H1 (cell line): ENCODE measurements around the gene FGGY. TPM values are rescaled to one million over a fixed set of nuclear protein-coding genes. Genes with fewer than 3 reads are reported as not detected.
"Not testable (repeated sequence)": the region's sequence is repeated elsewhere in the genome, so short reads cannot be mapped to it uniquely, and the experiment has no call there.

Experiments used
- CTCF ChIA-PET: fragments of 300-600 bp; sonication (Branson Sonifier 250); formaldehyde crosslinking; loops from one replicate; lab custom pipeline; 2021; ENCODE audit not compliant: partially characterized antibody; lab: Charles Lee
- POLR2A ChIA-PET: fragments of 300-600 bp; sonication (Branson Sonifier 250); formaldehyde crosslinking; loops from one replicate; lab custom pipeline; 2021; ENCODE audit warnings: inconsistent platforms; ENCODE audit not compliant: partially characterized antibody; lab: Charles Lee
- DNase-seq, 2 experiments: peaks; one replicate each; pipeline versions ENCODE4 v3.0.0 to v3.0.0-alpha.2; 2010 to 2022; ENCODE audit warnings: low spot score in 2 of 2, low read depth in 1 of 2, mixed read lengths in 1 of 2
- FAIRE-seq: peaks from 2 replicates; lab custom pipeline; 2011; peaks lifted over from hg19 to GRCh38; lab: Jason Lieb, UNC
- H2AFZ ChIP-seq: 2 replicates; pipeline ENCODE4 v1.8.1; 2012; ENCODE audit warnings: low read length, inconsistent platforms
- H2AK5ac ChIP-seq: 2 replicates; pipeline ENCODE4 v1.6.1; 2013; ENCODE audit warnings: low read depth, low read length
- H2BK120ac ChIP-seq: replicated peaks from 2 replicates; pipeline ENCODE3; 2013; ENCODE audit warnings: low read depth, low read length, inconsistent platforms
- H2BK12ac ChIP-seq: 2 replicates; pipeline ENCODE4 v1.6.1; 2013; ENCODE audit warnings: low read depth, low read length
- H2BK15ac ChIP-seq: 2 replicates; pipeline ENCODE4 v1.6.1; 2013; ENCODE audit warnings: low read length
- H2BK20ac ChIP-seq: 2 replicates; pipeline ENCODE4 v1.6.1; 2013; ENCODE audit warnings: low read length
- H2BK5ac ChIP-seq: 2 replicates; pipeline ENCODE4 v1.6.1; 2013; ENCODE audit warnings: low read depth, low read length
- H3K14ac ChIP-seq: 2 replicates; pipeline ENCODE4 v1.6.1; 2013; ENCODE audit warnings: inconsistent platforms; ENCODE audit not compliant: insufficient read length
- H3K18ac ChIP-seq: 2 replicates; pipeline ENCODE4 v1.6.1; 2013; ENCODE audit warnings: low read length; ENCODE audit errors: extremely low read depth
- H3K23ac ChIP-seq: 2 replicates; pipeline ENCODE4 v1.6.1; 2013; ENCODE audit warnings: inconsistent platforms; ENCODE audit not compliant: insufficient read length
- H3K23me2 ChIP-seq: 2 replicates; pipeline ENCODE4 v1.6.1; 2013; ENCODE audit warnings: low read depth, low read length
- H3K27ac ChIP-seq: 2 replicates; pipeline ENCODE4 v1.6.1; 2011; ENCODE audit warnings: low read depth, low read length, inconsistent platforms
- H3K27me3 ChIP-seq, 4 experiments: replicated peaks in 1 of 4; 1 replicate in 1 of 4; 2 replicates in 3 of 4; pipeline versions ENCODE4 v1.6.1 to v1.8.1; 2011 to 2013; ENCODE audit warnings: low read length in 3 of 4, mild to moderate bottlenecking in 3 of 4, inconsistent platforms in 2 of 4, mixed read lengths in 2 of 4, moderate library complexity in 1 of 4; ENCODE audit not compliant: control insufficient read depth in 3 of 4, insufficient read depth in 3 of 4; ENCODE audit errors: extremely low read depth in 1 of 4
- H3K36me3 ChIP-seq, 4 experiments: 2 replicates each; pipeline versions ENCODE4 v1.6.1 to v1.8.1; 2011 to 2013; ENCODE audit warnings: mild to moderate bottlenecking in 4 of 4, low read length in 3 of 4, moderate library complexity in 2 of 4, control low read depth in 1 of 4, inconsistent platforms in 1 of 4; ENCODE audit not compliant: insufficient read depth in 4 of 4, control insufficient read depth in 2 of 4
- H3K4ac ChIP-seq: replicated peaks from 2 replicates; pipeline ENCODE3; 2013; ENCODE audit warnings: low read length, low read depth, mixed read lengths, inconsistent platforms; ENCODE audit not compliant: insufficient read length
- H3K4me1 ChIP-seq, 4 experiments: replicated peaks in 1 of 4; 1 replicate in 1 of 4; 2 replicates in 3 of 4; pipeline versions ENCODE4 v1.6.1 to v1.8.1; 2011 to 2013; ENCODE audit warnings: low read length in 3 of 4, inconsistent platforms in 2 of 4, mixed read lengths in 1 of 4; ENCODE audit not compliant: insufficient read depth in 4 of 4, control insufficient read depth in 3 of 4
- H3K4me2 ChIP-seq, 2 experiments: 2 replicates each; pipeline versions ENCODE4 v1.6.1 to v1.8.1; 2011 to 2013; ENCODE audit warnings: low read depth in 2 of 2, low read length in 2 of 2, control low read depth in 1 of 2, inconsistent platforms in 1 of 2, mild to moderate bottlenecking in 1 of 2; ENCODE audit not compliant: insufficient read depth in 1 of 2
- H3K4me3 ChIP-seq, 4 experiments: fragments of 200-600, 300-600 bp in 1 of 4; sonication (generic), shearing (Covaris generic), sonication (Bioruptor Twin) in 1 of 4; 2 replicates each; pipeline versions ENCODE4 v1.5.1 to v1.8.1; 2011 to 2016; ENCODE audit warnings: low read length in 4 of 4, low read depth in 3 of 4, control low read depth in 2 of 4, inconsistent platforms in 2 of 4, mild to moderate bottlenecking in 2 of 4, mixed read lengths in 1 of 4, moderate library complexity in 1 of 4; ENCODE audit not compliant: insufficient read depth in 2 of 4; ENCODE audit errors: extremely low read depth in 1 of 4
- H3K56ac ChIP-seq: replicated peaks from 2 replicates; pipeline ENCODE3; 2013; ENCODE audit warnings: low read depth, mild to moderate bottlenecking, mixed read lengths, low read length, inconsistent platforms; ENCODE audit not compliant: insufficient read length
- H3K79me1 ChIP-seq: 2 replicates; pipeline ENCODE4 v1.6.1; 2013; ENCODE audit warnings: low read depth, low read length, control low read depth
- H3K79me2 ChIP-seq, 2 experiments: 2 replicates each; pipeline versions ENCODE4 v1.6.1 to v1.8.1; 2012 to 2013; ENCODE audit warnings: low read length in 2 of 2, mild to moderate bottlenecking in 2 of 2, inconsistent platforms in 1 of 2; ENCODE audit not compliant: insufficient read depth in 2 of 2, control insufficient read depth in 1 of 2
- H3K9ac ChIP-seq, 4 experiments: replicated peaks in 1 of 4; 1 replicate in 1 of 4; 2 replicates in 3 of 4; pipeline versions ENCODE4 v1.6.1 to v1.8.1; 2011 to 2013; ENCODE audit warnings: low read depth in 3 of 4, low read length in 3 of 4, control low read depth in 2 of 4, mild to moderate bottlenecking in 2 of 4, moderate library complexity in 2 of 4, inconsistent platforms in 1 of 4; ENCODE audit errors: extremely low read depth in 1 of 4
- H3K9me3 ChIP-seq, 2 experiments: 2 replicates each; pipeline versions ENCODE4 v1.6.1 to v1.8.1; 2012 to 2013; ENCODE audit warnings: mild to moderate bottlenecking in 2 of 2, moderate library complexity in 2 of 2, control low read depth in 1 of 2, inconsistent platforms in 1 of 2, low read depth in 1 of 2, low read length in 1 of 2, mixed read lengths in 1 of 2; ENCODE audit not compliant: insufficient read depth in 2 of 2
- H4K20me1 ChIP-seq, 2 experiments: replicated peaks in 1 of 2; 2 replicates each; pipeline versions ENCODE3 to v1.8.1; 2011 to 2013; ENCODE audit warnings: inconsistent platforms in 2 of 2, low read length in 2 of 2, mild to moderate bottlenecking in 1 of 2; ENCODE audit not compliant: insufficient read depth in 2 of 2, control insufficient read depth in 1 of 2
- H4K5ac ChIP-seq: 2 replicates; pipeline ENCODE4 v1.6.1; 2013; ENCODE audit warnings: low read length, low read depth, mixed read lengths, inconsistent platforms; ENCODE audit not compliant: insufficient read length
- H4K8ac ChIP-seq: 2 replicates; pipeline ENCODE4 v1.8.0; 2013; ENCODE audit warnings: mild to moderate bottlenecking, moderate library complexity, low read length, inconsistent platforms; ENCODE audit not compliant: insufficient read depth; ENCODE audit errors: extremely low read depth
- H4K91ac ChIP-seq: replicated peaks from 2 replicates; pipeline ENCODE3; 2013; ENCODE audit warnings: low read length, mixed read lengths, inconsistent platforms; ENCODE audit not compliant: insufficient read length
- BACH1 ChIP-seq: IDR thresholded peaks from 2 replicates; pipeline ENCODE4 v1.6.1; 2012; ENCODE audit warnings: low read length, improper control_type of control experiment
- SIRT6 ChIP-seq: IDR thresholded peaks from one replicate; pipeline ENCODE4 v1.7.1; 2012; ENCODE audit warnings: low read length, inconsistent platforms
- TAF1 ChIP-seq: IDR thresholded peaks from 2 replicates; pipeline ENCODE4 v1.6.1; 2011; ENCODE audit warnings: mild to moderate bottlenecking, low read depth, low read length
- WGBS, 2 experiments: shearing (Covaris generic) in 1 of 2; methylation state at CpG; one replicate each; pipeline versions ENCODE4 v1.1.6 to v1.1.7; 2013 to 2015; ENCODE audit warnings: low lambda C conversion rate in 2 of 2, mixed read lengths in 2 of 2, inconsistent platforms in 1 of 2, low coverage in 1 of 2, missing lambda C conversion rate in 1 of 2; ENCODE audit not compliant: insufficient replicate concordance in 2 of 2, insufficient coverage in 1 of 2, insufficient read length in 1 of 2; ENCODE audit errors: extremely low coverage in 1 of 2, missing lambda C conversion rate in 1 of 2; 5-methylcytosine and 5-hydroxymethylcytosine counted together
- polyA plus RNA-seq, 7 experiments: library from polyadenylated mRNA; depleted of rRNA in 3 of 7; stranded (reverse) in 5 of 7; unstranded in 2 of 7; fragments of >200 nt in 5 of 7; fragments of 200-250 nt in 2 of 7; gene quantifications; 1 replicate in 5 of 7; 2 replicates in 1 of 7; 4 replicates in 1 of 7; pipeline versions ENCODE4 v1.2.1 to v1.2.3, GENCODE V29; 2011 to 2013; ENCODE audit warnings: missing spikeins in 2 of 7, mixed read lengths in 2 of 7
- total RNA-seq: library from RNA; stranded (reverse); fragmentation: NEBNext Ultra II Directional; extraction: Animal tissue kit (Norgen Biotek cat#: 25700); gene quantifications from 2 replicates; pipeline ENCODE4 v1.2.1, GENCODE V29; 2021
- TF ChIP-seq, protein P1 (sequence below), 3 experiments: IDR thresholded peaks; 1 replicate in 2 of 3; 2 replicates in 1 of 3; pipeline versions ENCODE4 v1.5.1 to v1.6.1; 2011; ENCODE audit warnings: low read length in 3 of 3, mild to moderate bottlenecking in 3 of 3, inconsistent platforms in 2 of 3, low read depth in 1 of 3, moderate library complexity in 1 of 3; ENCODE audit not compliant: insufficient read depth in 1 of 3; ENCODE audit errors: control extremely low read depth in 1 of 3

Gene FGGY
- total and polyA plus RNA-seq, 2 of the 8 experiments (the other 6 are each of a cell fraction or from before 2014, with no cell fraction given), result 10.3 to 12.5 TPM

DNA sequence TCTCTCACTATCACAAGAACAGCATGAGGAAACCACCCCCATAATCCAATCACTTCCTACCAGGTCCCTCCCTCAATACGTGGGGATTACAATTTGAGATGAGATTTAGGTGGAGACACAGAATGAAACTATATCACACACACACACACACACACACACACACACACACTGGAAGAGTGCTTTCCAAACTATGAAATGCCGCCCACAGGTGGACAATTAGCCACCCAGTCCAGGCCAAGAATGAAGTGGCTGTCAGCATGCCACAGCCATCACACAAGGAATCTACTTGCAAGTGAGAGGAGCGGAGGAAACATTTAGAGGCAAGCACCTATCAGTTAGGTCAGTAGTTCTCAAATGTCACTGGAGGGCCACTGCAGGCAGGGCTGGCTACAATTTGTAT, 412.4 kb downstream of the FGGY start (continued):
- TF ChIP-seq, protein P1, sequence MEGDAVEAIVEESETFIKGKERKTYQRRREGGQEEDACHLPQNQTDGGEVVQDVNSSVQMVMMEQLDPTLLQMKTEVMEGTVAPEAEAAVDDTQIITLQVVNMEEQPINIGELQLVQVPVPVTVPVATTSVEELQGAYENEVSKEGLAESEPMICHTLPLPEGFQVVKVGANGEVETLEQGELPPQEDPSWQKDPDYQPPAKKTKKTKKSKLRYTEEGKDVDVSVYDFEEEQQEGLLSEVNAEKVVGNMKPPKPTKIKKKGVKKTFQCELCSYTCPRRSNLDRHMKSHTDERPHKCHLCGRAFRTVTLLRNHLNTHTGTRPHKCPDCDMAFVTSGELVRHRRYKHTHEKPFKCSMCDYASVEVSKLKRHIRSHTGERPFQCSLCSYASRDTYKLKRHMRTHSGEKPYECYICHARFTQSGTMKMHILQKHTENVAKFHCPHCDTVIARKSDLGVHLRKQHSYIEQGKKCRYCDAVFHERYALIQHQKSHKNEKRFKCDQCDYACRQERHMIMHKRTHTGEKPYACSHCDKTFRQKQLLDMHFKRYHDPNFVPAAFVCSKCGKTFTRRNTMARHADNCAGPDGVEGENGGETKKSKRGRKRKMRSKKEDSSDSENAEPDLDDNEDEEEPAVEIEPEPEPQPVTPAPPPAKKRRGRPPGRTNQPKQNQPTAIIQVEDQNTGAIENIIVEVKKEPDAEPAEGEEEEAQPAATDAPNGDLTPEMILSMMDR (IDR thresholded peaks at IDR 0.05; ENCODE audit: control extremely low read depth in 1 of 3, insufficient read depth in 1 of 3, low read depth in 1 of 3, low read length in 3 of 3), result no peak
- no peak for TF ChIP-seq BACH1
- TF ChIP-seq TAF1, result no peak
- no peak for TF ChIP-seq SIRT6

DNA sequence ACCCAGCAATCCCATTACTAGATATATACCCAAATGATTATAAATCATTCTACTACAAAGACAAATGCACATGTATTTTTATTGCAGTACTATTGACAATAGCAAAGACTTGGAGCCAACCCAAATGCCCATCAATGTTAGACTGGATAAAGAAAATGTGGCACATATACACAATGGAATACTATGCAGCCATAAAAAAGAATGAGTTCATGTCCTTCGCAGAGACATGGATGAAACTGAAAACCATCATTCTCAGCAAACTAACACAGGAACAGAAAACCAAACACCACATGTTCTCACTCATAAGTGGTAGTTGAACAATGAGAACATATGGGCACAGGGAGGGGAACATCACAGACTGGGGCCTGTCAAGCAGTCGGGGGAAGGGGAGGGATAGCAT, 414.0 kb downstream of the FGGY start:
- H3K9me3 ChIP-seq, H3K18ac ChIP-seq, H4K91ac ChIP-seq, H3K4me1 ChIP-seq, H3K27me3 ChIP-seq, H3K79me2 ChIP-seq, H3K4ac ChIP-seq, H4K20me1 ChIP-seq, H2BK120ac ChIP-seq, H3K27ac ChIP-seq, H3K9ac ChIP-seq, H3K56ac ChIP-seq, H2BK20ac ChIP-seq, H2AFZ ChIP-seq, H3K4me2 ChIP-seq, H2BK12ac ChIP-seq, H4K5ac ChIP-seq, CTCF ChIA-PET, H3K4me3 ChIP-seq, H2BK5ac ChIP-seq, H3K23me2 ChIP-seq, H3K14ac ChIP-seq, H4K8ac ChIP-seq, H2BK15ac ChIP-seq, H3K23ac ChIP-seq, POLR2A ChIA-PET, H2AK5ac ChIP-seq, H3K36me3 ChIP-seq, DNase-seq, H3K79me1 ChIP-seq, FAIRE-seq: not testable (repeated sequence)
- 93% methylated on average over 2 of the region's 2 CpGs; no CpG with 5 or more reads in 1 of the 2 experiments for WGBS, 2 experiments
